H1 (cell line): ENCODE measurements around the gene HOMER1. TPM values are rescaled to one million over a fixed set of nuclear protein-coding genes. Genes with fewer than 3 reads are reported as not detected.

Experiments used
- CHD7 ChIP-seq: fragments of 300-600 bp; sonication (generic); IDR thresholded peaks from 2 replicates; pipeline ENCODE4 v1.7.1; 2012; ENCODE audit warnings: low read length, moderate library complexity, mild to moderate bottlenecking, inconsistent platforms; ENCODE audit not compliant: insufficient replicate concordance
- POLR2A ChIP-seq, 2 experiments: IDR thresholded peaks; 1 replicate in 1 of 2; 2 replicates in 1 of 2; pipeline ENCODE4 v1.6.1; 2011; ENCODE audit warnings: low read depth in 2 of 2, low read length in 2 of 2, mild to moderate bottlenecking in 2 of 2; ENCODE audit errors: control extremely low read depth in 1 of 2
- SAP30 ChIP-seq: fragments of 300-600 bp; sonication (generic); IDR thresholded peaks from 2 replicates; pipeline ENCODE4 v1.7.1; 2012; ENCODE audit warnings: low read length, moderate library complexity, mild to moderate bottlenecking, inconsistent platforms; ENCODE audit not compliant: insufficient read depth, insufficient replicate concordance
- SIX5 ChIP-seq: IDR thresholded peaks from 2 replicates; pipeline ENCODE4 v1.6.1; 2011; ENCODE audit warnings: mild to moderate bottlenecking, low read depth, low read length
- polyA plus RNA-seq, 7 experiments: library from polyadenylated mRNA; depleted of rRNA in 3 of 7; stranded (reverse) in 5 of 7; unstranded in 2 of 7; fragments of >200 nt in 5 of 7; fragments of 200-250 nt in 2 of 7; gene quantifications; 1 replicate in 5 of 7; 2 replicates in 1 of 7; 4 replicates in 1 of 7; pipeline versions ENCODE4 v1.2.1 to v1.2.3, GENCODE V29; 2011 to 2013; ENCODE audit warnings: missing spikeins in 2 of 7, mixed read lengths in 2 of 7
- total RNA-seq: library from RNA; stranded (reverse); fragmentation: NEBNext Ultra II Directional; extraction: Animal tissue kit (Norgen Biotek cat#: 25700); gene quantifications from 2 replicates; pipeline ENCODE4 v1.2.1, GENCODE V29; 2021

The HOMER1 gene
- total and polyA plus RNA-seq, 2 of the 8 experiments (the other 6 are each of a cell fraction or from before 2014, with no cell fraction given): 6.4 to 57.9 TPM

- no peak for TF ChIP-seq SIX5
- no peak for TF ChIP-seq POLR2A (IDR thresholded peaks at IDR 0.05; ENCODE audit: control extremely low read depth in 1 of 2, low read depth in 2 of 2, low read length in 2 of 2)
- TF ChIP-seq SAP30: no peak
- TF ChIP-seq CHD7: no peak
These were observed 5.6 kb downstream of the HOMER1 start (continued) for GRCh38 chr5:79508354-79508753.
